ENCODE results near the gene PPFIA2. TPM values are rescaled to one million over a fixed set of nuclear protein-coding genes. Genes with fewer than 3 reads are reported as not detected.

PPFIA2 gene
- polyA plus RNA-seq, 1 experiment, result 0.20 TPM

GRCh38 chr12:81472934-81473333 is 286.2 kb downstream of the PPFIA2 start:
- Histone ChIP-seq H3K9me3 (ENCODE audit: control insufficient read depth, insufficient read depth, low read length) (no peaks in the 10 kb centered on the region), H3K4me3 (ENCODE audit: low read depth, low read length) (no peak overlapping the region), H3K27ac (ENCODE audit: low read depth, low read length) (no peak overlapping the region), H3K27me3 (ENCODE audit: control insufficient read depth, insufficient read depth, low read length) (no peaks in the 10 kb centered on the region)
- no peak for DNase-seq (ENCODE audit: low read depth, low spot score)
- POLR2A ChIA-PET, result no interaction called here
- no peak for TF ChIP-seq CTCF (IDR thresholded peaks at IDR 0.05; ENCODE audit: low read depth, low read length)
- CTCF ChIA-PET, result no interaction called here

DNA sequence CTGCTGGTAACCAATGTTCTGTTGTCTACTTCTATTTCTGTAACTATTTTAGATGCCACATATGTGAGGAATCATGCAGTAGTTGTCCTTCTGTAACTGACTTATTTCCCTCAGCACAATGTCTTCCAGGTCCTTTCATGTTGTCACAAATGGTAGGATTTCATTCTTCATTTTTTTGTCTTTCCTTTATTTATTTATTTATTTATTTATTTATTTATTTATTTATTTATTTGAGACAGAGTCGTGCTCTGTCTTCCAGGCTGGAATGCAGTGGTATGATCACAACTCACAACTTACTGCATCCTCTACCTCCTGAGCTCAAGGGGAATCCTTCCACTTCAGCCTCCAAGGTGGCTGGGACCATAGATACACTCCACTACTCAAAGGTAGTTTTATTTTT is 288.2 kb downstream of the PPFIA2 start:
- no peak overlapping the region for H3K4me3 ChIP-seq (ENCODE audit: low read depth, low read length)
- no peak for TF ChIP-seq CTCF (IDR thresholded peaks at IDR 0.05; ENCODE audit: low read depth, low read length)
- POLR2A ChIA-PET, result no interaction called here
- H3K27me3 ChIP-seq (ENCODE audit: control insufficient read depth, insufficient read depth, low read length), result no peaks in the 10 kb centered on the region
- H3K9me3 ChIP-seq (ENCODE audit: control insufficient read depth, insufficient read depth, low read length), result no peaks in the 10 kb centered on the region
- no peak overlapping the region for H3K27ac ChIP-seq (ENCODE audit: low read depth, low read length)
- no peak for DNase-seq (ENCODE audit: low read depth, low spot score)
- CTCF ChIA-PET, result no interaction called here

DNA sequence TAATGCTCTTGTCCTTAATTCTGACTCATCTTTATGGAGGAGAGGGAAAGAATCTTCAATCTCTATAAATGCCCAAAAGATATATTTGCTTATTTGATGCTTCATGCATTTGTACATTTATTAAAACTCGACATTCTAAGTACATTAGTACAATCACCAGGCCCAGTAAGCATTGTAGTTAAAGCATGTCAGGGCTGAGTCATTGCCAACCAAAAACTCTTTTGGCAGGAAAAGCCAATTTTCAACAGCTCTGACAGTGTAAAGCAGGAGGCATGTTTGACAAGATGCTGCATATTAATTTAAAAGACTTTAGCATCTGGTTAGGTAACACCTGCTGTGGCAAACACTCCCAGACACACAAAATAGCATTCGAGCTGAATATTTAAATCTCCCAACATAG is 290.9 kb downstream of the PPFIA2 start:
- ChIA-PET CTCF (no interaction called here), POLR2A (no interaction called here)
- no peaks in the 10 kb centered on the region for H3K9me3 ChIP-seq (ENCODE audit: control insufficient read depth, insufficient read depth, low read length)
- no peak overlapping the region for H3K27ac ChIP-seq (ENCODE audit: low read depth, low read length)
- no peaks in the 10 kb centered on the region for H3K27me3 ChIP-seq (ENCODE audit: control insufficient read depth, insufficient read depth, low read length)
- DNase-seq (ENCODE audit: low read depth, low spot score), result no peak
- TF ChIP-seq CTCF (IDR thresholded peaks at IDR 0.05; ENCODE audit: low read depth, low read length), result no peak
- no peak overlapping the region for H3K4me3 ChIP-seq (ENCODE audit: low read depth, low read length)

DNA sequence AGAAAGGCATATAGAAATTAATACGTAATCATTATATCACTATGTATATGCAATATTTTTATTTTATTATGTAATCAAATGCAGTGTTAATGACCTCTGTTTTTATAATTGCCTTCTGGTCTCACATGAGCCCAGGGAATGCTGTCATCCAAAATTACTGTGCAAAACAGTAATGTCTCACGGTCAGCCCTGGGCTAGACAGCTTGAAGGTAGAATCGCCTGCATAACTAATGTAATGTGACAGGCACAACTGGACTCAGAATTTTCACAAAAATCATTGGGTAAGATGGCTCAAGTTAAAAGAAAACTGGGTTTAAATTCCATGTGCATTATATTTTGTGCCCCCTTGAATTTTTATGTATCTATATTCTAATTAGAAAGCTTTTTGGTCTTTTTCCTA is 293.3 kb downstream of the PPFIA2 start:
- no peak for DNase-seq (ENCODE audit: low read depth, low spot score)
- TF ChIP-seq CTCF (IDR thresholded peaks at IDR 0.05; ENCODE audit: low read depth, low read length), result no peak
- Histone ChIP-seq H3K4me3 (ENCODE audit: low read depth, low read length) (no peak overlapping the region), H3K27ac (ENCODE audit: low read depth, low read length) (no peak overlapping the region), H3K27me3 (ENCODE audit: control insufficient read depth, insufficient read depth, low read length) (no peaks in the 10 kb centered on the region), H3K9me3 (ENCODE audit: control insufficient read depth, insufficient read depth, low read length) (no peaks in the 10 kb centered on the region)
- ChIA-PET CTCF (interaction anchor here (0.6 to 4.1 kb wide), 2 partner anchors 13 to 15 kb away, joined by 3 to 20 read pairs; no protein-coding TSS in a partner anchor), POLR2A (no interaction called here)

DNA sequence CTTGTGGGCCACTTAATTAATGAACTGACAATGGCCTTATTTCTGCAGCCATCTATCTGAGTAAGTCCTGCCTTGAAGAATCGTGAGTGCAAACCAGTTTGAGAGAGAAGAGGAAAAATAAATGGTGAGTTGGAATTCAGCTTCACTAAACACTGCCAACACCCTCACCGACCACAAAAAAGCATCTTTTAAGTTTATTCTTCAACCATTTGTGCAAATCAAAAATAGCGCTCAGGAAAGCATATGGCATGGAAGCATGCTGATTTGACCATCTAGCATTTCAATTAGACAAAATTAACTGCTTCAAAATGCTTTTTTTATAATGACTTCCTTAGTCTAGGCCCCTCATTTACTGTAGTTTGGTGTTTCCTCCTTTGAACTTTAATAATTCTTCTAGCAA is 294.0 kb downstream of the PPFIA2 start:
- no peak for TF ChIP-seq CTCF (IDR thresholded peaks at IDR 0.05; ENCODE audit: low read depth, low read length)
- no peak for DNase-seq (ENCODE audit: low read depth, low spot score)
- no peak overlapping the region for H3K27ac ChIP-seq (ENCODE audit: low read depth, low read length)
- no peak overlapping the region for H3K4me3 ChIP-seq (ENCODE audit: low read depth, low read length)
- ChIA-PET POLR2A (no interaction called here), CTCF (interaction anchor here (4.1 kb wide), 1 partner anchor 14 kb away, joined by 20 read pairs; no protein-coding TSS in a partner anchor)
- no peaks in the 10 kb centered on the region for H3K9me3 ChIP-seq (ENCODE audit: control insufficient read depth, insufficient read depth, low read length)
- H3K27me3 ChIP-seq (ENCODE audit: control insufficient read depth, insufficient read depth, low read length), result no peaks in the 10 kb centered on the region
